AML-193 (cell line): ENCODE data around the gene CIB2.

Source experiments
- DNase-seq, 2 experiments: peaks; one replicate each; lab custom pipeline; 2025; lab: John Stamatoyannopoulos, UW

CIB2 gene

DNA sequence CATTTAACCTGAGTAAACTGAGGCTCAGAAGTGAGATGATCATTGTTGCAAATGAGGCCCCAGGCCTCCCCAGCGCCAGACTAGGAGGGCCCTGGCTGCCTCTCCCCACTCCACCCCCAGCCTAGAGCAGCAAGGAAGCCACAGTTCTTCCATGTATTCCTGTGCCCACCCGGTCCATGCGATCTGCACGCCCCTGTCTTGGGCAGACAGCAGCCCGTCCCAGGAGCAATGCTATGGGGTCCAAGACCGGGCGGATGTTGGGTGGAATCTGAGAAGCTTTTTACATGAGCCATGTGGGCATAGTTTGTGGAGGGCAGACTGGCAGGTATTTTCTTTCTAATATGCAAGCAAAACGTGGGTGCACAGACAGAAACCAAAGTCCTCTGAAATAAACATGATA is 23.8 kb downstream of the CIB2 start:
- DNase-seq: no peak

GRCh38 chr15:78105476-78106241 is 25.6 kb downstream of the CIB2 start:
- no peak for DNase-seq

DNA sequence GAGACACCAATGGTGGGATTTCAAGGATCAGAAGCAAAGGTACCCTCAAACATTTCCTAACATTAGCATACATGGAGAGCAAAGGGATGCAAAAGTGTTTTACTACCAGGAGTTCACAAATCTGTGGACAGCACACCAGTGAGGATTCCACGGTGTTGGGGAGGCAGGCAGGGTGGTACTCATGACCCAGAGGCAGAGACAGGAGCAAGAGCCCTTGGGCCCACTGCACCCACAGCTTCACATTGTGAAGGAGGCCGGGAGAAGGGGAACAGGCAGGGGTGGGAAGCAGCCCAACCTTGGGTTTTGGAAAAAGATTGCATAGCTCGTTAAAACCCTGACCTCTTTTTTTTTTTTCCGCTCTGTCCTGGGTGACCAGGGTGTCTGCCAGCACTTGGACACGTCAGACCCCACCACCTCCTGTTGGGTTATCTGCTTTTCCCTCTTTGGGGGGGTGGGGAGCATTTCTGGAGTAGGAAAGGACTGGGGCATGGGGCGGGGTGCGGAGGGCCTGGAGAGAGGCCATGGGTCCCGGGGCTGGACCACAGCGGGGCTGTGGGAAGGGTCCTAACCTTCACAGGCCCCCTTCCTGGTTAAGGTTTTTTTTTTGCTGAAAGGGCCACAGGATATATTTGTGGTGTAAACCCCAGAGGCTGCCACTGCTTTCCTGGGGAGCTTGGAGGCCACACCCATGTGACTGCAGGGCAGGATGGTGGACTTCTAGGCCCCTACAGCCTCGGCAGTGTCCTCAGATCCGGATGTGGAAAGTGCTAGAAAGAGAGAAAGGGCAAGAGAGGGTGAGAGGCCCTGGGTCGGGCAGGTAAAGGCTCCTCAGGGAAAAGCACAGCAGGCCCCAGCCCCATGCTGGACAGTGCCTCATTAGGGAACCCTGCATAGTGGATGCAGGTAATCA is 26.4 kb downstream of the CIB2 start:
- no peak for DNase-seq

DNA sequence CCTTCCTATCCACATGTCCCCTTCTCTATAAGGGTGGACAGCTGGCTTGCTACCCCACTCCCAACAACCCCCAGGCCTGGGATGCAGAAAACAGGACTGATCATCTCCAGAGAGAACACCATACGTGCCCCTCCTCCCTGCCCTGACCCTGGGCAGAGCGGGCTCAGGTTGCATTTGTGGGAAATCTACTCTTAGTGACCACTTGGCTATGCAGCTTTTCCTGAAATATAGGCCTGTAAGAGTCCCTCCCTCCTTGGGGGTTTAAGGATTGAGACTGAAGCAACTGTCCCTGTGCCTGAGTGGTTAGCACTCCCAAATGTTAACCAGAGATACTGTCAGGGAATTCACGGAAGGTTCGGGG is 27.1 kb downstream of the CIB2 start:
- DNase-seq: no peak

GRCh38 chr15:78103406-78104118 is 27.7 kb downstream of the CIB2 start:
- peak; percentile 62 to 72 for DNase-seq

GRCh38 chr15:78102741-78103140 is 28.5 kb downstream of the CIB2 start:
- no peak for DNase-seq

DNA sequence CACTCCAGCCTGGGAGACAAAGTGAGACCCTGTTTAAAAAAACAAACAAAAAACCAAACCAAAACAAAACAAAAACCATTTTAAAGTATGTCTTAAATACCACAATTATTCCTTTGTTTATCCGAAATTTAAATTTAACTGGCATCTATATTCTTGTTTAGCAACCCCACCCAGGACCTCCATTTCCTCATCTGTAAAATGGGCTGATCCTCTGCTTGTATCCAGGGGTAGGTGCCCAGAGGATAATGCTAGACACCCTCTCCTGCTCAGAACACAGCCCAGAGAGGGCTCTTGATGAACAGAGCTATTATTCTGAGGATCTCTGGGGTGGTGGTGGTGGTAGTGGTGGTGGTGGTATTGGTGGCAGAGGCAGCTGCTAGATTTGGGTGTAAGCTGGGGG is 29.0 kb downstream of the CIB2 start:
- DNase-seq: no peak

- DNase-seq: no peak
These were observed 29.7 kb downstream of the CIB2 start for GRCh38 chr15:78101423-78102105.

DNA sequence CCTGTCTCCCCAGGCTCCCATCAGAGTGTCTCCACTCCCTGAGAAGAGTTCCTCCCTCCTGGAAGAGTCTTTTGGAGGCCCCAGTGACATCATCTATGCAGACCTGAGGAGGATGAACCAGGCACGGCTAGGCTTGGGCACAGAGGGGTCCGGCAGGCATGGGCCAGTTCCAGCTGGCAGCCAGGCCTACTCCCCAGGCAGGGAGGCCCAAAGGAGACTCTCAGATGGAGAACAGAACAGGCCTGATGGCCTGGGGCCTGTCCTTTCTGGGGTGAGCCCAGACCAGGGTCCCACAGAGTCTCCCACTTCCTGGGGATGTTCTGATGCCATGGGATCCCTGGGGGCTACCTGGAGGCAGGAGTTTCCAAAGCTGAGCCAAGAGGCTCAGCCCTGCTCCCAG is 30.4 kb downstream of the CIB2 start:
- DNase-seq: no peak

DNA sequence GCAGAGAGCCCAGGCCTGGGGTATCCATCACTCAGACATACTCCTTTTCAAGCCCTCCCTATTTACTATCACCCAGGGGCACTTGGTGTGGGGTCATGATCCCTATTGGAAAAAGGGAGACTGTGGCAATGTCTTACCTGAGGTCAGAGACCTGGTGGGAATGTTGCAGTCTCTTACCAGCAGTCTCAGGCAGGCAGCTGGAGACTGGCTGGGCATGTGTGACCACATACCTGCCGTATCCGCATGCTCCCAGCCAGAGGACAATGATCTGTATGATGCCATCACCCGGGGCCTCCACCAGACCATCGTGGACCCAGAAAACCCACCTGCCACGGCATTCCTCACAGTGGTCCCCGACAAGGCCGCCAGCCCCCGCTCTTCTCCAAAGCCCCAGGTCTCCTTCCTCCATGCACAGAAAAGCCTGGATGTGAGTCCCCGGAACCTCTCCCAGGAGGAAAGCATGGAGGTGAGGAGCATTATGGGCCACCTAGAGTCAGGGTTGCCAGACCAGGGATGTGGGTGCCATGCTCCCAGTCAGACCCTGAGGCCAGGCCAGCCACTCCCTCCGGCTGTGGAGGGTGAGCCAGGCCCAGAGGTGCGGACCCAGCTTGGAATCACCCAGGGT is 33.0 kb downstream of the CIB2 start:
- no peak for DNase-seq

GRCh38 chr15:78097667-78098066 is 33.6 kb downstream of the CIB2 start:
- DNase-seq: no peak

DNA sequence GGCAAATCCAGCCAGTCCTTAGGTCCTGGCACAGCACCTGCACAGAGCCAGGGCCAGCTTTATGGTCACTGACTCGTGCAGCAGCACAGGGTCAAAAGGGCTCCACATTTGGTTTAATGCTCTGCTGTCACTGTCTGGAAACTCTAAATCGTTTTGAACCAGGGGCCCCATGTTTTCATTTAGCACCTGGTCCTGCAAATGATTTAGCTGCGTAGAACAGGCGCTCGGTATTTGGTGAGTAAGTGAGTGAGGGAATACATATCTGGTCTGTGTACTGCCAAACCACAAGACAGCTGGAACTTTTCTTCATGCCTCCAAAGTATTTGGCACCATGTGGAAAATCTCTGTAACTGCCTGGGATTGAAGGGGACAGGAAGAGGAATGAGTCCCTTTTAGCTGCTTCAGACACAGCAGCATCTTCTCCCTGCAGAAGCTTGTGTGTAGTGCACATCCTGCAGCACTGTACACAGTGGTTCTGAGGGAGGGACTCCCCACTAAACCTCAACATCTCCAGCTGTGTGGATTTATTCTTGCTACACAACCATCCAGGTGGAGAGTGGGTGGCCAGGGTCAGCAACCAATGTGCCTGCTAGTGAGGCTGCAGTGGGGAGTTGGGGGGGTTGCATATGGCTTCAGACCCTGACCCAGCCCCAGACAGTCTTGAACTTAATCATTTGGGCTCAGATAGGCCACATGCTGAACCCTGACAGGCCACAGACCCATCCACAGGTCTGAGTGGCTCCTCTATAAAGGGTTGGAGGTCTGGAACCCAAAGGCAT is 37.8 kb downstream of the CIB2 start:
- DNase-seq: no peak

DNA sequence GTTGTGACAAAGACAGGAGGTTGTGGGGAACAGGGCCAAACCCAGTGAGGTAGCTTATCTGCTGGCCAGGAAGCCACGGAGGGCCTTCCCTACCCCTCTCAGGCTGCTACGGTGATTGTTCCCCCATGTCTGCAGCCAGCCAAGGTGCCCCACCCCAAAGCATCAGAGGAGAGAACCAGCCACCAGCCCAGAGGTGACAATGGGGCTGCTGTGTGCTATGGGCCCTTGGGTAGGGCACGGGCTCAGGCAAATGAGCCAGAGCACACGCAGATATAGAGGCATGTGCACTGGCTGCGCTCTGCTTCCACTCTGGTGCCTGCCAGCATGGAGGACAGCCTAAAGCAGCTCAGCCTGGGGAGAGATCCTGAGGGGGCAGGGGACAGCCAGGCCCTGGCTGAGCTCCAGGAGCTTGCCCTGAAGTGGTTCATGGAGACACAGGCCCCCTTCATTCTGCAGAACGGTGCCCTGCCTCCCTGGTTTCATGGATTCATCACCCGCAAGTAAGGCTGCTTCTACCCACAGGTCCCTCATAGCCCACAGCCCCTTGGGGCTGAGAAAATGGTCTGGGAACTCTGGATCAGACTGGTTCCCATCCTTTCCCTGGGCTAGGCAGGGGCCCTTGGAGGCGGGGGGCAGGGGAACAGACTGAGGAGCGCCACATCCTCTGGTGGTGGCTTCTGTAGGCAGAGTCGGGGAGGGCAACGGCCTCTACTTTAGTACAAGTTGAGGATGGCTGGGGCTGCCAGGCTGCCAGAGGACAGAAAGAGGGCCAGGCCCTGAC is 38.8 kb downstream of the CIB2 start, which contains the start of gene SH2D7:
TSS of gene SH2D7 (plus strand) at position 301 of the 781 bp plus-strand sequence. CDS start at position 325, 24 bp downstream.
- DNase-seq: no peak

DNA sequence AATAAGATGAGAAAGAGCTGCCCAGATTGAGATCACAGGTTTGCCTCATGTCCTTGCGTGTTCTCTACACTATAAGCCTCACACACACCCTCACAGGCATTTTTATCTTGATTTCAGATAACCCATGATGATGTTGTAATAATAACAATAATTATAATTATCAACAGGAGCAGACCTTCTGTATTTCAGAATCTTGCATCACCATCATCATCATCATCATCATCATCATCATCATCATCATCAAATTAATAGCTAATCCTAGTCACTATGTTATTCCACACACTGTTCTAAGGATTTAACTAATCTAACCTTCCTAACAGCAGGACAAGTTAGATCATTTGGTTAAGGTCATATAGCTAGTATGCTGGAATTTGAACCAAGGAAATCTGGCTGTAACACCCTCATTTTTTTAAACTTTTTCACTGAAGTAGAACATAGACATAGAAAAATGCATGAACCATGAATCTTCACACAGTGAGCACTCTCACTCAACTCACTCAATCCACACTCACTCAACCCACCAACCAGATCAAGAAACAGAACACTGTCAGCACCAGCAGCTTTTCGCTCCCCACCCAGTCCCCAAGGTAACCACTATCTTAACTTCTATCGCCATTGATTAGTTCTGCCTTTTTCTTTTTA is 40.7 kb downstream of the CIB2 start:
- DNase-seq: no peak

GRCh38 chr15:78088773-78089080 is 42.5 kb downstream of the CIB2 start:
- DNase-seq: no peak

- no peak for DNase-seq
These were observed 43.1 kb downstream of the CIB2 start for GRCh38 chr15:78087951-78088772.

DNA sequence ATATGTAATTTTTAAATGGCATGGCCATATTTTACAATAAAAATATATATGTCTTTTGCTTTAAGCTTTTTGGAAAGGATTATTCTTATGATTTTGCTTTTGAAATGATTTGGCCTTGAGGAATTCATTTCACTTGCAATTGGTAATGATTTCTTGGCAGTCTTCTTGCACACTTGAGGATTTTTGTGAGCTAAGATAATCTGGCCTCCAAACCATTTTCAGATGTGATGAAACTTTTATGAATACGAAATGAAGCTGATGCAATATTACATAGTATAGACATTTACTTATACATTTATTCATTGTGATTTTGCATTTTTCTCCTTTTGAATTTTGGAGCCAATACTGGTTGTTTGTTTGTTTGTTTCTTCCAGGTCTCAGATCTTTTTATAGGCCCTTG is 45.3 kb downstream of the CIB2 start:
- no peak for DNase-seq

DNA sequence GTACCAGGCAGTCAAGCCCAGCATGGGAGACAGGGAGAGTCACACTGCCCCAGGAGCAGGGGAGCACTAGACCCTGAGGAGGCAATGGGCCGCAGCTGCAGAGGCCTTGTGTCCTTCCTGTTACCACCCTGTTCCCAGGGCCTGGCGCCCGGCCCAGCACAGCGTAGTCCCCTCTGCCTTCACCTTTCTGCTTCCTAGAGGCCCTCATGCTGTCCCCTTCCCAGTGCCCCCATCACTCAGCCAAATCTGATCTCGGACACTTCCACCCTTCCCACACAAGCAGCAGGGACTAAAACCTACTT is 46.8 kb downstream of the CIB2 start:
- DNase-seq: no peak
